Osteocyte (in vitro differentiated cells): Measurements from ENCODE around the gene PRH1. TPM values are rescaled to one million over a fixed set of nuclear protein-coding genes. Genes with fewer than 3 reads are reported as not detected.

Experiments used
- DNase-seq: peaks from one replicate; pipeline ENCODE4 v3.0.0; 2021; ENCODE audit warnings: mixed read lengths; ENCODE audit not compliant: unreplicated experiment; ENCODE audit errors: extremely low spot score
- H3K27ac Mint-ChIP-seq: one replicate; pipeline ENCODE4 v1.8.0; 2021; ENCODE audit warnings: mild to moderate bottlenecking, mixed read lengths; ENCODE audit not compliant: unreplicated experiment
- H3K27me3 Mint-ChIP-seq: one replicate; pipeline ENCODE4 v1.8.0; 2021; ENCODE audit warnings: mixed read lengths; ENCODE audit not compliant: unreplicated experiment
- H3K36me3 Mint-ChIP-seq: one replicate; pipeline ENCODE4 v1.8.0; 2021; ENCODE audit warnings: mixed read lengths; ENCODE audit not compliant: unreplicated experiment
- H3K4me1 Mint-ChIP-seq: one replicate; pipeline ENCODE4 v1.8.0; 2021; ENCODE audit warnings: mixed read lengths; ENCODE audit not compliant: unreplicated experiment
- H3K4me3 Mint-ChIP-seq: one replicate; pipeline ENCODE4 v1.8.0; 2021; ENCODE audit warnings: mild to moderate bottlenecking, moderate library complexity, mixed read lengths; ENCODE audit not compliant: unreplicated experiment
- H3K9me3 Mint-ChIP-seq: one replicate; pipeline ENCODE4 v1.8.0; 2021; ENCODE audit warnings: mixed read lengths; ENCODE audit not compliant: unreplicated experiment
- total RNA-seq: library from RNA; stranded (reverse); gene quantifications from 2 replicates; pipeline ENCODE4 v1.2.1, GENCODE V29; 2021
- TF ChIP-seq, protein P1 (sequence below): fragments of 200-600 bp; sonication (generic); IDR thresholded peaks from 2 replicates; pipeline ENCODE4 v1.5.0; 2021; ENCODE audit warnings: antibody characterized with exemption, mild to moderate bottlenecking, moderate library complexity

The PRH1 gene
- total RNA-seq, 1 donor from 2014 or later = 19.1 TPM

DNA sequence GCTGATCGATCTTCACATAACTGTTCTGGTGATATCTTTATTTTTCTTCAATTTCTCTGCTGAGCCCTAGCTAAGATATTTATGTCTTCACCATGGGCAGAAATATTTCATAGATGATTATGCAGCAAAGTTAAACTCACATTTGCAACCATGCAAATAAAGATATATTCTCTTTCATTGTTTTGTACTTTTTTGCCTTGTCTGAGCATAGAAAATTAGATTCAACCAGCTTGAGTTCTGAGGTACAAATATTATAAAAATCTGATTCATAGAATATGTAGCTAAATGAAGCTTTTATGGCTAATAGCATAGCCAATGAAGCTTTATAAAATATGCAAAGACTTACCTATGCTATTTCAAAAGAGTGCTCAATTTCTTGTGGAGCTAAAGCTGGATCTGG lies 25.4 kb upstream of the PRH1 start, which contains the start of gene TAS2R13:
TAS2R13 (minus strand) TSS at position 101 of the 400 bp plus-strand sequence. CDS start 264 bp downstream, outside the sequence.
- TF ChIP-seq, protein P1, sequence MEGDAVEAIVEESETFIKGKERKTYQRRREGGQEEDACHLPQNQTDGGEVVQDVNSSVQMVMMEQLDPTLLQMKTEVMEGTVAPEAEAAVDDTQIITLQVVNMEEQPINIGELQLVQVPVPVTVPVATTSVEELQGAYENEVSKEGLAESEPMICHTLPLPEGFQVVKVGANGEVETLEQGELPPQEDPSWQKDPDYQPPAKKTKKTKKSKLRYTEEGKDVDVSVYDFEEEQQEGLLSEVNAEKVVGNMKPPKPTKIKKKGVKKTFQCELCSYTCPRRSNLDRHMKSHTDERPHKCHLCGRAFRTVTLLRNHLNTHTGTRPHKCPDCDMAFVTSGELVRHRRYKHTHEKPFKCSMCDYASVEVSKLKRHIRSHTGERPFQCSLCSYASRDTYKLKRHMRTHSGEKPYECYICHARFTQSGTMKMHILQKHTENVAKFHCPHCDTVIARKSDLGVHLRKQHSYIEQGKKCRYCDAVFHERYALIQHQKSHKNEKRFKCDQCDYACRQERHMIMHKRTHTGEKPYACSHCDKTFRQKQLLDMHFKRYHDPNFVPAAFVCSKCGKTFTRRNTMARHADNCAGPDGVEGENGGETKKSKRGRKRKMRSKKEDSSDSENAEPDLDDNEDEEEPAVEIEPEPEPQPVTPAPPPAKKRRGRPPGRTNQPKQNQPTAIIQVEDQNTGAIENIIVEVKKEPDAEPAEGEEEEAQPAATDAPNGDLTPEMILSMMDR = no peak
- Mint-ChIP-seq H3K27me3 (no peaks in the 10 kb centered on the region), H3K9me3 (peaks cover 14% of the 10 kb centered on the region), H3K27ac (no peak within 1 kb of the TSS), H3K4me3 (no peak within 1 kb of the TSS), H3K4me1 (no peaks in the 10 kb centered on the region), H3K36me3 (peaks cover 11% of the 10 kb centered on the region)
- DNase-seq = no peak

DNA sequence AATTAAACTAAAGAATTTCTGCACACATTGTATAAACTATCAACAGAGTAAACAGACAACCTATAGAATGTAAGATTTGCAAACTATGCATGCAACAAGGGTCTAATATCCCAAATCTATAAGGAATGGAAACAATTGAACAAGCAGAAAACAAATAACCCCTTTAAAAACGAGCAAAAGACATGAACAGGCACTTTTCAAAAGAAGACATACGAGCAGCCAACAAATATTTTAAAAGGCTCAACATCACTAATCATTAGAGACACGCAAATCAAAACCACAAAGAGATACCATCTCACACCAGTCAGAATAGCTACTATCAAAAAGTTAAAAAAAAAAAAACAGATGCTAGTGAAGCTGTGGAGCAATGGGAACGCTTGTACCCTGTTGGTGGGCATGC lies 20.6 kb upstream of the PRH1 start:
- no peak for DNase-seq
- H3K4me3 Mint-ChIP-seq = no peak overlapping the region
- peaks cover 20% of the 10 kb centered on the region for H3K36me3 Mint-ChIP-seq
- no peak overlapping the region for H3K27ac Mint-ChIP-seq
- H3K4me1 Mint-ChIP-seq = no peaks in the 10 kb centered on the region
- H3K27me3 Mint-ChIP-seq = no peaks in the 10 kb centered on the region
- peaks cover 44% of the 10 kb centered on the region for H3K9me3 Mint-ChIP-seq
- TF ChIP-seq, protein P1 = no peak

DNA sequence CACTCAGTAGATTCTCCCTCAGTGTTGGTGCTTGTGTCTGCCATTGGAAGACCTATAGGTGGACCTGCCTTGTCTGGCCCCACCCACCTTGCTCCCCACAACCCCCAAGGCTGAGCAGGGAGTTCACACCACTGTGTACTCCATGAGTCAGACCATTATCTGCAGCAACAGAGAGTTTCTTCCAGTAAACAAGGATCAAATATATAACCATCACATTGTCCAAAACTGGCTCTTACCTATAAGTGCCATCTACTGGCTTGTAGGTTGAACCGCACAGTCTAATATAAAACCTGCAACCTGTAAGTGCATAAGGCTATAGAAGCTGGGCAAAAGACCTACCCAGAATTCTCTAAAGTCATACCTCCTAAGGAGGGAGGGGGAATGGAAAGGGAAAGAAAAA lies 17.4 kb upstream of the PRH1 start:
- Mint-ChIP-seq H3K27ac (no peak overlapping the region), H3K9me3 (peaks cover 46% of the 10 kb centered on the region), H3K4me1 (no peaks in the 10 kb centered on the region), H3K4me3 (no peak overlapping the region), H3K27me3 (no peaks in the 10 kb centered on the region), H3K36me3 (peaks cover 23% of the 10 kb centered on the region)
- no peak for DNase-seq
- TF ChIP-seq, protein P1 = no peak

DNA sequence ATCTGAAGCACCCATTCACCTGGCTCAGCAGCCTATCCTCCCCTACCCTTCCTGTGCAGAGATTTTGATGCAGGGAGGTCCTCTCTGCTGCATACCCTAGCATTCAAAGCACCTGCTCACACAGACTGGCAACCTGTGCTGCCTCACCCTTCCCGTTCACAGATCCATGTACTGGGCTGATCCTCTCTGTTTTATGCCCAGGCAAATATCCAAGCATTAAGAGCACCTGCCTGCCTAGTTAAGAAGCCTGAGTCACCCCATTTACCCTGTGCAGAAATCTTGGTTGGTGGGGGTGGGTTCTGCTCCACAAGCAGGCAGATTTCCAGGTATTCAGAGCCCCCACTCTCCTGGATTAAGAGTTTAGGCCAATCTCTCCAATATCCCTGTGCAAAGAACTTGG lies 16.9 kb upstream of the PRH1 start:
- no peaks in the 10 kb centered on the region for H3K27me3 Mint-ChIP-seq
- no peak overlapping the region for H3K27ac Mint-ChIP-seq
- TF ChIP-seq, protein P1 = no peak
- peaks cover 23% of the 10 kb centered on the region for H3K36me3 Mint-ChIP-seq
- no peak overlapping the region for H3K4me3 Mint-ChIP-seq
- no peak for DNase-seq
- H3K9me3 Mint-ChIP-seq = peaks cover 46% of the 10 kb centered on the region
- no peaks in the 10 kb centered on the region for H3K4me1 Mint-ChIP-seq

DNA sequence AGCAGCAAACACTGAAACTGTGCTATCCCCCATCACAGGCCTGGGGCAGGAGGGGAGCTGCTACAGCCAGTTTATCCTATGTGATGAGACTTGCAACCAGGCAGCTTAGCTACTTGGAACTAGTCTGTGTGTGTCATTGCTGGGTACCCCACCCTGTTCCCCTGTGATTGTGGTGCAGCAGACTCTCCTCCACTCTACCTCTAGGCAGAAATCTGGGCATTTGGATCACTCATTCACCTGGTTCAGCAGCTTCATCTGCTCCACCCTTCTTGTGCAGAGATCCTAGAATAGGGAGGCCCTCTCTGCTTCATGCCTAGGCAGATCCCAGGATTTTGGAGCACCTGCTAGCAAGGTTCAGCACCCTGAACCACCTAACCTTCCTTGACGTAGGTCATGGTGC lies 16.5 kb upstream of the PRH1 start:
- Mint-ChIP-seq H3K27me3 (no peaks in the 10 kb centered on the region), H3K36me3 (peaks cover 23% of the 10 kb centered on the region), H3K27ac (no peak overlapping the region)

More for the DNA sequence above, 16.5 kb upstream of the PRH1 start:
- TF ChIP-seq, protein P1 = no peak
- no peaks in the 10 kb centered on the region for H3K4me1 Mint-ChIP-seq
- no peak for DNase-seq
- H3K4me3 Mint-ChIP-seq = no peak overlapping the region
- H3K9me3 Mint-ChIP-seq = peaks cover 46% of the 10 kb centered on the region
